ENCODE measurements around the gene CTXN3.

CTXN3 gene

DNA sequence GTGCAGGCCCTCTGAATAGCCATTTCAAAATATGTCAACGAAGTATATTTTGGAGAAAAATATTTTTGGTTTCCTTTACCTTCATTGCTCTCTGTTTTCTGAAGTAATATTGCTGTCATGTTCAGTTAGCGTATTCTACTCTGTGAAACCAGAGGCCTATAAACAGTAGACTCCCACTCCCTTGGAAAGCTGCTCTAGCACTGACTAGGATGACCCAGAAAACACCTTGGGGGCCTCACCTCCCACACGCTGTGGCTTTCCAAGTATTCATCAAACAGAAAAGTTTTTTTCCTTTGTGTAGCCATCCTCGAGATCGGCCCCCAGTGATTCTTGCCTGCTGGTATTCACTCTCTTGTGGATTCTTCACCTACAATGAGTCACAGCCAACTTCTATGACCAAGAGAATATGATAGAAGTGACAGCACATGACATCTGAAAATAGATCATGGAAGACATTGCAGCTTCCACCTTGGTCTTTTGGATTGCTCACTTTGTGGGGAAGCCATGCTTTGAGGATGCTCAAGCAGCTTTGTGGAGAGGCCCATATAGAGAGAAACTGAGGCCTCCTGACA, 28.9 kb upstream of the CTXN3 start:
- H3K79me1 ChIP-seq (ENCODE audit: low read length), result no peaks in the 10 kb centered on the region
- no peak overlapping the region for H4K8ac ChIP-seq (ENCODE audit: low read depth, low read length)
- H3K4me2 ChIP-seq (ENCODE audit: low read length), result no peak overlapping the region
- H2AK5ac ChIP-seq (ENCODE audit: low read length), result no peak overlapping the region
- H3K4ac ChIP-seq (ENCODE audit: low read depth, low read length), result no peak overlapping the region
- DNase-seq, result no peak
- H2BK5ac ChIP-seq (ENCODE audit: low read depth, low read length, poor library complexity), result no peak overlapping the region
- H2BK120ac ChIP-seq (ENCODE audit: insufficient read depth, low read length, poor library complexity), result no peak overlapping the region
- H4K91ac ChIP-seq (ENCODE audit: low read depth, low read length), result no peak overlapping the region
- no peak overlapping the region for H3K4me3 ChIP-seq (ENCODE audit: low read depth, low read length)
- no peak overlapping the region for H3K23ac ChIP-seq (ENCODE audit: low read length)
- H3K79me2 ChIP-seq (ENCODE audit: control insufficient read depth, insufficient read depth, low read length, poor library complexity), result no peaks in the 10 kb centered on the region
- H3K27me3 ChIP-seq (ENCODE audit: insufficient read depth, low read length), result no peaks in the 10 kb centered on the region
- no peak overlapping the region for H3K14ac ChIP-seq (ENCODE audit: low read length)
- WGBS (ENCODE audit: extremely low coverage, insufficient coverage, insufficient read length), result no CpG with 5 or more reads among the region's 5 CpGs
- no peak overlapping the region for H3K18ac ChIP-seq (ENCODE audit: low read length)
- H2BK12ac ChIP-seq (ENCODE audit: low read length), result no peak overlapping the region
- H3K27ac ChIP-seq (ENCODE audit: low read depth, low read length), result no peak overlapping the region
- H4K12ac ChIP-seq (ENCODE audit: low read depth, low read length), result no peak overlapping the region
- H3K9ac ChIP-seq (ENCODE audit: low read length), result no peak overlapping the region
- H3K36me3 ChIP-seq (ENCODE audit: control insufficient read depth in 1 of 2, insufficient read depth in 2 of 2, low read length in 2 of 2), result no peaks in the 10 kb centered on the region
- H3K9me3 ChIP-seq (ENCODE audit: insufficient read depth, low read depth, low read length), result no peaks in the 10 kb centered on the region
- no peak overlapping the region for H2AFZ ChIP-seq (ENCODE audit: insufficient read depth, low read length, poor library complexity)
- H3K4me1 ChIP-seq (ENCODE audit: control insufficient read depth in 1 of 2, insufficient read depth in 2 of 2, low read length in 2 of 2), result no peaks in the 10 kb centered on the region

GRCh38 chr5:127621601-127622325, 27.1 kb upstream of the CTXN3 start:
- H3K4me3 ChIP-seq (ENCODE audit: low read depth, low read length), result no peak overlapping the region
- no peak overlapping the region for H4K12ac ChIP-seq (ENCODE audit: low read depth, low read length)
- no peak overlapping the region for H3K14ac ChIP-seq (ENCODE audit: low read length)
- no peaks in the 10 kb centered on the region for H3K36me3 ChIP-seq (ENCODE audit: control insufficient read depth in 1 of 2, insufficient read depth in 2 of 2, low read length in 2 of 2)
- no peak overlapping the region for H2AFZ ChIP-seq (ENCODE audit: insufficient read depth, low read length, poor library complexity)
- no peak overlapping the region for H2BK120ac ChIP-seq (ENCODE audit: insufficient read depth, low read length, poor library complexity)
- no peaks in the 10 kb centered on the region for H3K9me3 ChIP-seq (ENCODE audit: insufficient read depth, low read depth, low read length)
- H3K4ac ChIP-seq (ENCODE audit: low read depth, low read length), result no peak overlapping the region
- H3K27ac ChIP-seq (ENCODE audit: low read depth, low read length), result no peak overlapping the region
- no peak overlapping the region for H2BK12ac ChIP-seq (ENCODE audit: low read length)
- H3K18ac ChIP-seq (ENCODE audit: low read length), result no peak overlapping the region
- no peak for DNase-seq
- no peaks in the 10 kb centered on the region for H3K79me1 ChIP-seq (ENCODE audit: low read length)
- no peak overlapping the region for H4K91ac ChIP-seq (ENCODE audit: low read depth, low read length)
- no CpG with 5 or more reads among the region's 4 CpGs for WGBS (ENCODE audit: extremely low coverage, insufficient coverage, insufficient read length)
- H3K27me3 ChIP-seq (ENCODE audit: insufficient read depth, low read length), result no peaks in the 10 kb centered on the region
- no peak overlapping the region for H4K8ac ChIP-seq (ENCODE audit: low read depth, low read length)
- no peaks in the 10 kb centered on the region for H3K4me1 ChIP-seq (ENCODE audit: control insufficient read depth in 1 of 2, insufficient read depth in 2 of 2, low read length in 2 of 2)
- no peak overlapping the region for H3K9ac ChIP-seq (ENCODE audit: low read length)
- H3K79me2 ChIP-seq (ENCODE audit: control insufficient read depth, insufficient read depth, low read length, poor library complexity), result no peaks in the 10 kb centered on the region
- H3K4me2 ChIP-seq (ENCODE audit: low read length), result no peak overlapping the region
- H2BK5ac ChIP-seq (ENCODE audit: low read depth, low read length, poor library complexity), result no peak overlapping the region
- no peak overlapping the region for H3K23ac ChIP-seq (ENCODE audit: low read length)
- H2AK5ac ChIP-seq (ENCODE audit: low read length), result no peak overlapping the region

- Histone ChIP-seq H3K4me1 (ENCODE audit: control insufficient read depth in 1 of 2, insufficient read depth in 2 of 2, low read length in 2 of 2) (no peaks in the 10 kb centered on the region), H3K23ac (ENCODE audit: low read length) (no peak overlapping the region), H3K79me2 (ENCODE audit: control insufficient read depth, insufficient read depth, low read length, poor library complexity) (no peaks in the 10 kb centered on the region), H3K9ac (ENCODE audit: low read length) (no peak overlapping the region), H3K14ac (ENCODE audit: low read length) (no peak overlapping the region), H3K4me3 (ENCODE audit: low read depth, low read length) (no peak overlapping the region), H3K4me2 (ENCODE audit: low read length) (no peak overlapping the region), H2BK120ac (ENCODE audit: insufficient read depth, low read length, poor library complexity) (no peak overlapping the region), H4K91ac (ENCODE audit: low read depth, low read length) (no peak overlapping the region), H2BK12ac (ENCODE audit: low read length) (no peak overlapping the region), H3K27me3 (ENCODE audit: insufficient read depth, low read length) (no peaks in the 10 kb centered on the region), H4K12ac (ENCODE audit: low read depth, low read length) (no peak overlapping the region), H2BK5ac (ENCODE audit: low read depth, low read length, poor library complexity) (no peak overlapping the region), H3K79me1 (ENCODE audit: low read length) (no peaks in the 10 kb centered on the region), H3K36me3 (ENCODE audit: control insufficient read depth in 1 of 2, insufficient read depth in 2 of 2, low read length in 2 of 2) (no peaks in the 10 kb centered on the region), H3K27ac (ENCODE audit: low read depth, low read length) (no peak overlapping the region), H3K4ac (ENCODE audit: low read depth, low read length) (no peak overlapping the region), H3K9me3 (ENCODE audit: insufficient read depth, low read depth, low read length) (no peaks in the 10 kb centered on the region), H2AFZ (ENCODE audit: insufficient read depth, low read length, poor library complexity) (no peak overlapping the region), H4K8ac (ENCODE audit: low read depth, low read length) (no peak overlapping the region), H3K18ac (ENCODE audit: low read length) (no peak overlapping the region), H2AK5ac (ENCODE audit: low read length) (no peak overlapping the region)
- DNase-seq, result no peak
These were observed 14.9 kb upstream of the CTXN3 start for GRCh38 chr5:127634007-127634406.

DNA sequence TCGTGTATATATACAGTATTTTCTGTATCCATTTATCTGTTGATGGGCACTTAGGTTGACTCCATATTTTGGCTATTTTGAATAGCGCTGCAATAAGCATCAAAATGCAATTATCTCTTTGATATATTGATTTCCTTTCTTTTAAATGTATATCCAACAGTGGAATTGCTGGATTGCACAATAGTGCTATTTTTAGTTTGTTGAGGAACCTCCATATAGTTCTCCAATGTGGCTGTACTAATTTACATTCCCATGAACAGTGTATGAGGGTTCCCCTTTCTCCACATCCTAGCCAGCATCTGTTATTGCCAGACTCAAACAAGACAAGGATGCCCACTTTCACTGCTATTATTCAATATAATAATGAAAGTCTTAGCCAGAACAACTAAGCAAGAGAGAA, 9.1 kb upstream of the CTXN3 start:
- Histone ChIP-seq H3K4ac (ENCODE audit: low read depth, low read length) (no peak overlapping the region), H2AFZ (ENCODE audit: insufficient read depth, low read length, poor library complexity) (no peak overlapping the region), H4K8ac (ENCODE audit: low read depth, low read length) (no peak overlapping the region), H3K36me3 (ENCODE audit: control insufficient read depth in 1 of 2, insufficient read depth in 2 of 2, low read length in 2 of 2) (no peaks in the 10 kb centered on the region), H3K4me1 (ENCODE audit: control insufficient read depth in 1 of 2, insufficient read depth in 2 of 2, low read length in 2 of 2) (no peaks in the 10 kb centered on the region), H3K4me2 (ENCODE audit: low read length) (no peak overlapping the region), H3K14ac (ENCODE audit: low read length) (no peak overlapping the region), H2BK120ac (ENCODE audit: insufficient read depth, low read length, poor library complexity) (no peak overlapping the region), H3K9ac (ENCODE audit: low read length) (no peak overlapping the region), H3K23ac (ENCODE audit: low read length) (no peak overlapping the region), H3K18ac (ENCODE audit: low read length) (no peak overlapping the region), H3K79me2 (ENCODE audit: control insufficient read depth, insufficient read depth, low read length, poor library complexity) (no peaks in the 10 kb centered on the region), H2BK12ac (ENCODE audit: low read length) (no peak overlapping the region), H3K27ac (ENCODE audit: low read depth, low read length) (no peak overlapping the region), H2BK5ac (ENCODE audit: low read depth, low read length, poor library complexity) (no peak overlapping the region), H3K79me1 (ENCODE audit: low read length) (no peaks in the 10 kb centered on the region), H4K12ac (ENCODE audit: low read depth, low read length) (no peak overlapping the region), H3K9me3 (ENCODE audit: insufficient read depth, low read depth, low read length) (no peaks in the 10 kb centered on the region), H2AK5ac (ENCODE audit: low read length) (no peak overlapping the region), H4K91ac (ENCODE audit: low read depth, low read length) (no peak overlapping the region), H3K27me3 (ENCODE audit: insufficient read depth, low read length) (no peaks in the 10 kb centered on the region), H3K4me3 (ENCODE audit: low read depth, low read length) (no peak overlapping the region)
- no peak for DNase-seq
- no CpG with 5 or more reads among the region's 2 CpGs for WGBS (ENCODE audit: extremely low coverage, insufficient coverage, insufficient read length)
